Parathyroid adenoma (tissue), 2 donors: ENCODE measurements around the gene GPANK1.
A peak's percentile ranks its signal among the peaks of the same experiment; 100 is the strongest.

Experiments
- H2AFZ ChIP-seq: fragments of 300-600 bp; sonication (generic); one replicate; pipeline ENCODE4 v1.7.0; 2017; ENCODE audit warnings: antibody characterized with exemption, mild to moderate bottlenecking
- H3K27ac ChIP-seq: fragments of 300-600 bp; sonication (generic); one replicate; pipeline ENCODE4 v1.7.0; 2017
- H3K27me3 ChIP-seq: fragments of 300-600 bp; sonication (generic); one replicate; pipeline ENCODE4 v1.7.0; 2017; ENCODE audit warnings: low read length; ENCODE audit not compliant: control insufficient read depth, insufficient read depth
- H3K36me3 ChIP-seq: fragments of 300-600 bp; sonication (generic); one replicate; pipeline ENCODE4 v1.7.0; 2017; ENCODE audit warnings: low read length; ENCODE audit not compliant: control insufficient read depth, insufficient read depth
- H3K4me1 ChIP-seq: fragments of 300-600 bp; sonication (generic); one replicate; pipeline ENCODE4 v1.7.0; 2017; ENCODE audit warnings: control low read depth
- H3K4me2 ChIP-seq: fragments of 300-600 bp; sonication (generic); one replicate; pipeline ENCODE4 v1.7.0; 2017; ENCODE audit warnings: low read length
- H3K4me3 ChIP-seq: fragments of 300-600 bp; sonication (generic); one replicate; pipeline ENCODE4 v1.7.0; 2017; ENCODE audit warnings: low read depth, low read length
- H3K79me2 ChIP-seq: fragments of 300-600 bp; sonication (generic); one replicate; pipeline ENCODE4 v1.7.0; 2017; ENCODE audit warnings: control low read depth
- H3K9ac ChIP-seq: fragments of 300-600 bp; sonication (generic); one replicate; pipeline ENCODE4 v1.7.0; 2017; ENCODE audit warnings: mild to moderate bottlenecking
- H3K9me3 ChIP-seq: fragments of 300-600 bp; sonication (generic); one replicate; pipeline ENCODE4 v1.7.0; 2017; ENCODE audit warnings: low read length; ENCODE audit not compliant: control insufficient read depth
- CTCF ChIP-seq: fragments of 300-600 bp; sonication (generic); IDR thresholded peaks from one replicate; pipeline ENCODE4 v1.7.0; 2017; ENCODE audit warnings: antibody characterized with exemption, mild to moderate bottlenecking
- donor health status: primary hyperparathyroidism.

The GPANK1 gene

GRCh38 chr6:31658158-31658688 is 6.6 kb downstream of the GPANK1 start:
- Histone ChIP-seq H3K27me3 (no peaks in the 10 kb centered on the region), H3K4me1 (peaks cover 12% of the 10 kb centered on the region), H3K36me3 (no peaks in the 10 kb centered on the region), H2AFZ (no peak overlapping the region), H3K9me3 (no peaks in the 10 kb centered on the region), H3K4me2 (peak overlapping the region; percentile 37), H3K9ac (no peak overlapping the region), H3K4me3 (no peak overlapping the region), H3K79me2 (peaks cover 29% of the 10 kb centered on the region), H3K27ac (no peak overlapping the region)
- no peak for TF ChIP-seq CTCF

GRCh38 chr6:31657406-31658157 is 7.2 kb downstream of the GPANK1 start:
- no peak overlapping the region for H2AFZ ChIP-seq
- H3K36me3 ChIP-seq, result no peaks in the 10 kb centered on the region
- H3K27ac ChIP-seq, result no peak overlapping the region
- no peaks in the 10 kb centered on the region for H3K9me3 ChIP-seq
- H3K4me2 ChIP-seq, result no peak overlapping the region
- peaks cover 12% of the 10 kb centered on the region for H3K4me1 ChIP-seq
- H3K9ac ChIP-seq, result no peak overlapping the region
- peaks cover 29% of the 10 kb centered on the region for H3K79me2 ChIP-seq
- no peak for TF ChIP-seq CTCF
- no peak overlapping the region for H3K4me3 ChIP-seq
- no peaks in the 10 kb centered on the region for H3K27me3 ChIP-seq

- no peak for TF ChIP-seq CTCF
- H3K9ac ChIP-seq, result no peak within 1 kb of the TSS
- H3K4me3 ChIP-seq, result no peak within 1 kb of the TSS
- H3K79me2 ChIP-seq, result peaks cover 37% of the 10 kb centered on the region
- no peaks in the 10 kb centered on the region for H3K36me3 ChIP-seq
- H3K4me1 ChIP-seq, result peaks cover 16% of the 10 kb centered on the region
- H3K4me2 ChIP-seq, result no peak within 1 kb of the TSS
- no peaks in the 10 kb centered on the region for H3K9me3 ChIP-seq
- H2AFZ ChIP-seq, result no peak within 1 kb of the TSS
- no peaks in the 10 kb centered on the region for H3K27me3 ChIP-seq
- no peak within 1 kb of the TSS for H3K27ac ChIP-seq
Observed at GRCh38 chr6:31655349-31656237, 9.2 kb downstream of the GPANK1 start, which contains the start of gene APOM. TSS of gene APOM (plus strand) at chr6:31655894. CDS start at chr6:31655967, 73 bp downstream.

- Histone ChIP-seq H3K27ac (no peak overlapping the region), H3K4me2 (no peak overlapping the region), H3K4me1 (peaks cover 16% of the 10 kb centered on the region), H3K4me3 (no peak overlapping the region), H3K27me3 (no peaks in the 10 kb centered on the region), H3K36me3 (no peaks in the 10 kb centered on the region), H3K9ac (no peak overlapping the region), H2AFZ (no peak overlapping the region), H3K79me2 (peaks cover 31% of the 10 kb centered on the region), H3K9me3 (no peaks in the 10 kb centered on the region)
- no peak for TF ChIP-seq CTCF
Observed at GRCh38 chr6:31654574-31655348, 10.0 kb downstream of the GPANK1 start.
